RWPE2 (cell line): ENCODE data around the gene ZC3H8.

ENCODE experiments used
- ATAC-seq: fragments of 200-7000 bp; cut with Tn5 transposase; 3 replicates; pipeline ENCODE4 v1.9.1; 2021; ENCODE audit warnings: low read depth
- DNase-seq: peaks from one replicate; pipeline ENCODE4 v3.0.0-alpha.2; 2020; ENCODE audit warnings: low spot score
- H3K27ac ChIP-seq: fragments of 450-650 bp; 2 replicates; pipeline ENCODE4 v1.5.1; 2017; ENCODE audit warnings: mild to moderate bottlenecking; ENCODE audit not compliant: poor library complexity, severe bottlenecking
- H3K27me3 ChIP-seq: fragments of 250-450 bp; sonication (Bioruptor Pico); 2 replicates; pipeline ENCODE4 v1.5.1; 2021; ENCODE audit warnings: mild to moderate bottlenecking, moderate library complexity; ENCODE audit not compliant: insufficient read depth, poor library complexity, severe bottlenecking
- H3K36me3 ChIP-seq: fragments of 250-450 bp; sonication (Bioruptor Pico); 2 replicates; pipeline ENCODE4 v1.5.1; 2020; ENCODE audit warnings: low read depth, mild to moderate bottlenecking, moderate library complexity
- H3K4me1 ChIP-seq: fragments of 250-450 bp; sonication (Bioruptor Pico); 2 replicates; pipeline ENCODE4 v1.5.1; 2021; ENCODE audit warnings: mild to moderate bottlenecking, moderate library complexity; ENCODE audit not compliant: insufficient read depth, poor library complexity, severe bottlenecking
- H3K4me3 ChIP-seq: fragments of 250-450 bp; sonication (Bioruptor Pico); 2 replicates; pipeline ENCODE4 v1.5.1; 2021; ENCODE audit warnings: mild to moderate bottlenecking, moderate library complexity; ENCODE audit not compliant: severe bottlenecking
- H3K9me3 ChIP-seq: fragments of 250-450 bp; sonication (Bioruptor Pico); 2 replicates; pipeline ENCODE4 v1.5.1; 2021; ENCODE audit warnings: mild to moderate bottlenecking, moderate library complexity; ENCODE audit not compliant: severe bottlenecking
- TF ChIP-seq, protein P1 (sequence below): fragments of 450-650 bp; IDR thresholded peaks from one replicate; pipeline ENCODE4 v1.5.1; 2017; ENCODE audit warnings: mild to moderate bottlenecking, moderate library complexity; ENCODE audit not compliant: poor library complexity, severe bottlenecking

Gene ZC3H8

DNA sequence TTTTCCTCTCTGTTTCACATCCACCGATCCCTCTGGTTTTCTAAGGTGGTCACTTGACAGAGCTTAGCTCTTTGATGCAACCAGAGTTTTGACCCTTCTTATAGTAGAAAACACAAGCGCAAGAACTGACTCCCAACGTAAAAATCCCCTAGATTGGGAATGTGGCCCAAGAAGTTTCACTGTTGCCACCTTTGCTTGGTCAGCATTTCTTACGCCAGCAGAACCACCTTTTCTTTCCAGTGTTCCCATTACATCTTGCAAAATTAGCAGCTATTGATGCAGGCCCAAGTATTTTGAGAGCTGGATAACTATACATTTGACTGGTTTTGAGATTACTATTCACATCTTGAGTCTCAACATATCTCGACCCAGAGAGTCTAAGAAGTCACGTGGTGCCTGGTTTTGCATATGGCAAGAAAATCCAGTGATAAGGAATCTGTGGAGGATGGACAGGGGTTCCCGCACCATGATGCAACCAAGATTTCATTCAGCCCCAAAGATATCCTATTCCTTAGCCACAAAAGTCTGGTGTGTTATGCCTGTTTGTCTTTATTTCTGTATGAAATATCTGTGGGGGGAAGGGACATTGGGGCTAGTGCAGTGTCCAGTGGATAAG lies 78.8 kb downstream of the ZC3H8 start:
- DNase-seq = no peak
- TF ChIP-seq, protein P1, sequence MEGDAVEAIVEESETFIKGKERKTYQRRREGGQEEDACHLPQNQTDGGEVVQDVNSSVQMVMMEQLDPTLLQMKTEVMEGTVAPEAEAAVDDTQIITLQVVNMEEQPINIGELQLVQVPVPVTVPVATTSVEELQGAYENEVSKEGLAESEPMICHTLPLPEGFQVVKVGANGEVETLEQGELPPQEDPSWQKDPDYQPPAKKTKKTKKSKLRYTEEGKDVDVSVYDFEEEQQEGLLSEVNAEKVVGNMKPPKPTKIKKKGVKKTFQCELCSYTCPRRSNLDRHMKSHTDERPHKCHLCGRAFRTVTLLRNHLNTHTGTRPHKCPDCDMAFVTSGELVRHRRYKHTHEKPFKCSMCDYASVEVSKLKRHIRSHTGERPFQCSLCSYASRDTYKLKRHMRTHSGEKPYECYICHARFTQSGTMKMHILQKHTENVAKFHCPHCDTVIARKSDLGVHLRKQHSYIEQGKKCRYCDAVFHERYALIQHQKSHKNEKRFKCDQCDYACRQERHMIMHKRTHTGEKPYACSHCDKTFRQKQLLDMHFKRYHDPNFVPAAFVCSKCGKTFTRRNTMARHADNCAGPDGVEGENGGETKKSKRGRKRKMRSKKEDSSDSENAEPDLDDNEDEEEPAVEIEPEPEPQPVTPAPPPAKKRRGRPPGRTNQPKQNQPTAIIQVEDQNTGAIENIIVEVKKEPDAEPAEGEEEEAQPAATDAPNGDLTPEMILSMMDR = no peak
- H3K4me1 ChIP-seq = no peaks in the 10 kb centered on the region
- no peak overlapping the region for H3K27ac ChIP-seq
- H3K27me3 ChIP-seq = no peaks in the 10 kb centered on the region
- H3K36me3 ChIP-seq = no peaks in the 10 kb centered on the region
- H3K9me3 ChIP-seq = no peaks in the 10 kb centered on the region
- no peak overlapping the region for H3K4me3 ChIP-seq
- ATAC-seq = no peak

DNA sequence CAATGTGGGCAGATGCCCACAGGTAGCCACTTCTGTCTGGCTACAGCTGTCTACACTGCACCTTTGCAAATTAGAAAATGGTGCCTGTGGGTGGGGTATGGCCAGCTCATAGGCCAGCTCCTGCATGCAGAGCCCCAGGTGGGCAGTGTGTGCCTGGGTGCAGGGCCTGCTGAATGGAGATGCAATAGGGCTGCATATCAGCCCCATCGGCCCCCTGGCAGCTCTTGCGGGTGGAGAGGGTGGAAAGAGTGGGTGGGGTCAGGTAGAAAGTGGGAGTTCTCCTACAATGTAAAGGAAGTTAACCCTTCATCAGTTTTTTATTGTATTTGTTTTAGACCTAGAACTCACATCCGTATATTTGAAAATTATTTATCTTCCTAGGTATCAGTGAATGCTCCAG lies 79.5 kb downstream of the ZC3H8 start:
- TF ChIP-seq, protein P1 = no peak
- Histone ChIP-seq H3K9me3 (no peaks in the 10 kb centered on the region), H3K4me1 (no peaks in the 10 kb centered on the region), H3K4me3 (no peak overlapping the region), H3K36me3 (no peaks in the 10 kb centered on the region), H3K27ac (no peak overlapping the region), H3K27me3 (no peaks in the 10 kb centered on the region)
- no peak for ATAC-seq
- DNase-seq = no peak

DNA sequence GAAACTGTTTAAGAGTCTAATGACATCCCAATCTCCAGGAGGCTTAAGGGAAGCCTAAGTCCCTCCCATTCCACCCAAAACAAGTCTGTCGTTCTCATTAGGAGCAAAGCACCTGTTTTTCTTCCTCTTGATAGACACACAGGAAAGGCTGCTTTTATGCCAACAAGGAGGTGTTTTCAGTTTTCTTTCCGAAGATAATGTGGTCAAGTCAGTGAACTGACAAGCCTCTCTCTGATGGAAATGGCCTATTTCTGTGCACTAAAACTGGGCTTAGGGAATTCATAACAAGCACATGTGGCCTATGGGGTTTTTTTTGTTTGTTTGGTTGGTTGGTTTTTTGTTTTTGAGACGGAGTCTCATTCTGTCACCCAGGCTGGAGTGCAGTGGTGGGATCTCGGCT lies 80.5 kb downstream of the ZC3H8 start:
- TF ChIP-seq, protein P1 = no peak
- ATAC-seq (no peak), DNase-seq (no peak)
- H3K9me3 ChIP-seq = no peaks in the 10 kb centered on the region
- no peaks in the 10 kb centered on the region for H3K36me3 ChIP-seq
- no peak overlapping the region for H3K27ac ChIP-seq
- no peaks in the 10 kb centered on the region for H3K27me3 ChIP-seq
- H3K4me3 ChIP-seq = no peak overlapping the region
- no peaks in the 10 kb centered on the region for H3K4me1 ChIP-seq

DNA sequence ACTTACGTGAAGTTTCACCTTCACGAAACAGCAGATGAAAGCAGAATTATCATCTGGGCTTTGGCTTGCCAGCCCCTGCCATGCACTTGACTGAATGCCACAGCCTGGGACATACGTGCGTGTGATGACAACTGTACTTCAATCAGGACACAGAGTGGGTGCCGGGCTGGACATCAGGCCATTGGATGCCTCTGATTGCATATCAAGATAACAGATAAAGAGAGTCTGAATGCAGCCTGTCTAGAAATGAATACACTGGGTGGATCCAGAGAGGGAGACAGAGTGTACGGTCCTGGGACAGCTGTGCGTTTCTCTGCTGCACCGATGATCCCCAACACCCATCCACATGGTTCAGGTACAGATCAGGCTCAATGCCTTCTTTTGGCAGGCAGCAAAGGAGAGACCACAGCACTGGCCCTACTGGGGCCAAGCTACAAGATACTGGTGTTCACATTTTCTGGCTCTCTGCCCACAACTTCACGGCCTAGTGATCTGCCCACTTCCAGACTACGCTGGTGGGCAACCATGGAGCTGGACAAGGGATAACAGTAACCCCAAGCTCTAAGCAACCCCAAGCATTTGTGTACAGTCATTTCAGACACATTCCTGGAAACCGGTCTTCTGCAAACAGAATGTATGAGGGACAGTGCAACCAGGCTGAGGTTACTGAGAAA lies 81.1 kb downstream of the ZC3H8 start:
- Histone ChIP-seq H3K27me3 (no peaks in the 10 kb centered on the region), H3K27ac (no peak overlapping the region), H3K4me3 (no peak overlapping the region), H3K4me1 (no peaks in the 10 kb centered on the region), H3K9me3 (no peaks in the 10 kb centered on the region), H3K36me3 (no peaks in the 10 kb centered on the region)
- DNase-seq = no peak
- no peak for ATAC-seq
- TF ChIP-seq, protein P1 = no peak

DNA sequence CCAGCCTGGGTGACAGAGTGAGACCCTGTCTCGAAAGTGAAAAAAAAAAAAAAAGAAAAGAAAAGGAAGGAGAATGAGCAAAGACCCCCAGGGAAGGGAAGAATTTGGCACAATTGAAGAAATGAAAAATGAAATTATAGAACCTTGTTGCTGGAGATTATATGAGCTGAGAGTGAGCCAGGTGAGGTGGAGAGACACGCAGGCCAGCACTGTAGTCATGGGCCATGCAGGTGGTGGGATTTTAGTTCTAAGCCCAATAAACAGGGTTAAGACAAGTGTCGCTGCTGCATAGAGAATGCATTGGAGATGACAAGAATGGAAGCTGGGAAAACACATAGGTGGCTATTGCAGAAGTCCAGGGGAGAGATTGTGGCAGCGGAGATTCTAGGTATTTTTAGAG lies 84.3 kb downstream of the ZC3H8 start:
- Histone ChIP-seq H3K36me3 (no peaks in the 10 kb centered on the region), H3K27ac (no peak overlapping the region), H3K27me3 (no peaks in the 10 kb centered on the region), H3K4me1 (no peaks in the 10 kb centered on the region), H3K9me3 (no peaks in the 10 kb centered on the region), H3K4me3 (no peak overlapping the region)
- TF ChIP-seq, protein P1 = no peak
- no peak for DNase-seq
- ATAC-seq = no peak
